GM21390 (cell line): Measurements from ENCODE around the gene SGIP1.

ENCODE experiments used
- ATAC-seq: cut with Tn5 transposase; IDR thresholded peaks from one replicate; pipeline ENCODE4 v1.9.1; 2021; ENCODE audit not compliant: unreplicated experiment

The SGIP1 gene, protein sequence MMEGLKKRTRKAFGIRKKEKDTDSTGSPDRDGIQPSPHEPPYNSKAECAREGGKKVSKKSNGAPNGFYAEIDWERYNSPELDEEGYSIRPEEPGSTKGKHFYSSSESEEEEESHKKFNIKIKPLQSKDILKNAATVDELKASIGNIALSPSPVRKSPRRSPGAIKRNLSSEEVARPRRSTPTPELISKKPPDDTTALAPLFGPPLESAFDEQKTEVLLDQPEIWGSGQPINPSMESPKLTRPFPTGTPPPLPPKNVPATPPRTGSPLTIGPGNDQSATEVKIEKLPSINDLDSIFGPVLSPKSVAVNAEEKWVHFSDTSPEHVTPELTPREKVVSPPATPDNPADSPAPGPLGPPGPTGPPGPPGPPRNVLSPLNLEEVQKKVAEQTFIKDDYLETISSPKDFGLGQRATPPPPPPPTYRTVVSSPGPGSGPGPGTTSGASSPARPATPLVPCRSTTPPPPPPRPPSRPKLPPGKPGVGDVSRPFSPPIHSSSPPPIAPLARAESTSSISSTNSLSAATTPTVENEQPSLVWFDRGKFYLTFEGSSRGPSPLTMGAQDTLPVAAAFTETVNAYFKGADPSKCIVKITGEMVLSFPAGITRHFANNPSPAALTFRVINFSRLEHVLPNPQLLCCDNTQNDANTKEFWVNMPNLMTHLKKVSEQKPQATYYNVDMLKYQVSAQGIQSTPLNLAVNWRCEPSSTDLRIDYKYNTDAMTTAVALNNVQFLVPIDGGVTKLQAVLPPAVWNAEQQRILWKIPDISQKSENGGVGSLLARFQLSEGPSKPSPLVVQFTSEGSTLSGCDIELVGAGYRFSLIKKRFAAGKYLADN

DNA sequence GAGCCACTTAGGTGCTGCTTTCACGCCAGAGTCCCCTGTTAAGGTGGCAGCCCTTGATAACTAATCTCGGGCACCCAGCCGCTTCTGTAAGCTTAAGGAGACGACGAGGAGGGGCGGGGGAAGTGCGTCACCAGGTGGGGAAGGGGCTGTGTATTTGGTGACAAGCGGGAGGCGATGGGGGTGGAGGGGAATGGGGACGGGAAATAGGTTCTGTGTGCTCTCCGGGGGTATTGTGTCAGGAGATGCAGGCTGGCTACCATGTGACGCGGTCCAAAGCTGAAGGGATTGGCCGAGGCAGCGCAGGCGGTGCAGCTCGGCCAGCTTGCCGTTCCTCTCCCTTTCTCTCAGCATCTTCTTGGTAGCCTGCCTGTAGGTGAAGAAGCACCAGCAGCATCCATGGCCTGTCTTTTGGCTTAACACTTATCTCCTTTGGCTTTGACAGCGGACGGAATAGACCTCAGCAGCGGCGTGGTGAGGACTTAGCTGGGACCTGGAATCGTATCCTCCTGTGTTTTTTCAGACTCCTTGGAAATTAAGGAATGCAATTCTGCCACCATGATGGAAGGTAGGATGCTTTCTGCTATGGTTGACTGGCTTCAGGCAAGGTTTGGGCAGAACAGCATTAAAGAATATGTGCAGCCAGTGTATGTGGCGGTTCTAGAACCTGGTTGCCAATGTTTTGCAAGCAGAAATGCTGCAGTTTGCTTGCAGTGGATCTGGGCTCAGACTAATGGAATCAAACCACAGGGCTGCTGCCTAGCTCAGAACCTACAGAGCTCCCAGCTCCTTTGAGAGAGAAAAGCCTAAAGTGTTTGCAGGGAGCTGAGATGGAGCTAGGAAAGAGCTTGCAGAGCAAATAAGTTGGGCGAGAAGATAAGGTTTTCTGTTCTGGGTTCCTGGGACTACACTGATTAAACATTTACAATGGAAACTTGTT lies at the start of gene SGIP1:
SGIP1 (plus strand) TSS at position 350 of the 937 bp plus-strand sequence; CDS start at position 556, 206 bp downstream.
- no peak for ATAC-seq

DNA sequence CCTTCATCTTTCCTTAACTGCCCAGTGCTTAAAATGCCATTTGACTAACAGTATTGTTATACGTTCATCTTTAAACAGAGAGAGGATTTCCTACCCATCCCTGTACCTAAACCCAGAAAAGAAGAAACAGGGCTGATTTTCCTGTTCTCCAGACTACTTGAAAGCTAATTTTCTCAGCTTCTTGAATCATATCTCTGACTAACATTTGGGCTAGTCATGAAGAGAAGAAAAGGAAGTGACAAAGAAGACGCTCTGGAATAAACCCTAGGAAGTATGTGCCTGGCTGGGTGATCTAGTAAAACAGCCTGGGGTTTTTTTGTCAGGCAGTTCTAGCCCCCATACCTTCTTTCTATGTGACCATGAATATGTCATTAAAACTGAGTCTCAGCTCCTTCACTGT lies 44.8 kb upstream of the SGIP1 start:
- no peak for ATAC-seq

GRCh38 chr1:66489972-66490601 lies 43.9 kb upstream of the SGIP1 start:
- no peak for ATAC-seq

DNA sequence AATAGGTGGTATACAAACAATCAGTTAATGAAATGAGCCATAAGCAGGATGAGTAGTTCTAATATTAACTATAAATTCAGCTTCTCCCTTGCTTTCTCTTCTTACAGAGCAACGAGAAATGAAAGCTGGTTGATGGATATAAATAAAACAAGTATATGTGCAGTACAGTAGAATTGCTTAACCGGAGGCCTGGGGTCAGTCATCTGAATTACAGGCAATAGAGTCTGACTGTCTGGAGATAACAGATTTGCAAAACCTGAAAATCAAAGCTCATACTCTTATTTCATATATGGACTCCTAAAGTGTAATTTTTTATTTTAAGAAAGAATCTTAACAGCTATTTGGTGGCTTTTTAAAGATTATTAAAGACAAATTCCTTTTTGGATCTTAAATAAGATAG lies 43.1 kb upstream of the SGIP1 start:
- peak; percentile 93 for ATAC-seq

- ATAC-seq: no peak
Observed at GRCh38 chr1:66492424-66492823, 41.5 kb upstream of the SGIP1 start.

DNA sequence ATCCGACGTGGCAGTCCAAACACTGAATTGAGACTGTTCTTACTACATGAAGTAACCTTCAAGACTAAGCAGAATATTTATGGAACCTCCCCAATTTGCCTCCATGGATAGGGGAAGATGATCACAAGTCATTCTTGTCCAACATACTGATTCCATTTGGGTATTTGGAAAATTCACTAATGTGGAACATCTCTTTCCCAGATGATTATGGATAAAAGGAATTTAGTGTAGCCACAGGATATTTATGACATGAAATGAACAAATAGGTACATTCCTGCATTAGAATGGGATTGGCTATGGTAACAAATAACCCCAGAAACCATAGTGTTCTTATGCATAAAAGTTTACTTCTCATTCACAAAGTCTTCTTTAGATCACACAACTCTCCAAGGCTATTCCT lies 40.2 kb upstream of the SGIP1 start:
- ATAC-seq: no peak

DNA sequence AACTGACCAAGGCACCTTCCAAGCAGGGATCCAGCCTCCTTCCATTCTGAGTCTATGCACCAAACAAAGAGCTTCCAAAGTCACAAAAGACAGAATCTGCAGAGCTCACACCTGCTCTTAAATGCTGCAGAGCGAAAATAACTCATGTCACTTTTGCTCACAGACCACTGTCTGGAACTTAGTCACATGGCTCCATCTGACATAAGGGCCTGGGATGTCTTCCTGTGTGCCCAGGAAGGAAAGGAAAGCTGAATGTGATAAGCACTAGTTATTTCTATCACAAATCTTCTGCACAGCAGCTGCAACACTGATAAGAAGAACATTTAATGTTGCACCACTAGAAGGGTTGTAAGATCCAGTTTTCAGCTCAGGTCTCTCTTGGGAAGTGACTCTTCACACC lies 39.5 kb upstream of the SGIP1 start:
- ATAC-seq: no peak

DNA sequence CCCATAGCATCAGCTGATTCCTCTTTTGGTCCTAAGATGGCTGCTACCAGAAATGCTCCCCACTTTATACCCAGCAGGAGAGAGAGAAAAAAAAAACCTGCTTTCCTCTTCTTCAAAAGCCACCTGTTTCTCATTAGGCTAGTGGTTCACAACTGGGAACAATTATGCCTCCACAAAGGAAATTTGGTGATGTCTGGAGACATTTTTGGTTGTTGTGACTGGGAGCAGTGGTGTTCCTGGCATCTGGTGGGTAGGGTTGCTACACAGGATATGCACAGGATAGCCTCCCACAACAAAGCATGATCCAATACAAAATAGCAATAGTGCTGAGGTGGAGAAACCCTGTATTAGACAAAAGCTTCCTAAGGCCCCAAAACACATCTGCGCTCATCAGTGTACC lies 38.5 kb upstream of the SGIP1 start:
- no peak for ATAC-seq

GRCh38 chr1:66497910-66498309 lies 36.0 kb upstream of the SGIP1 start:
- no peak for ATAC-seq

- ATAC-seq: no peak
Observed at GRCh38 chr1:66500301-66500700, 33.7 kb upstream of the SGIP1 start.

DNA sequence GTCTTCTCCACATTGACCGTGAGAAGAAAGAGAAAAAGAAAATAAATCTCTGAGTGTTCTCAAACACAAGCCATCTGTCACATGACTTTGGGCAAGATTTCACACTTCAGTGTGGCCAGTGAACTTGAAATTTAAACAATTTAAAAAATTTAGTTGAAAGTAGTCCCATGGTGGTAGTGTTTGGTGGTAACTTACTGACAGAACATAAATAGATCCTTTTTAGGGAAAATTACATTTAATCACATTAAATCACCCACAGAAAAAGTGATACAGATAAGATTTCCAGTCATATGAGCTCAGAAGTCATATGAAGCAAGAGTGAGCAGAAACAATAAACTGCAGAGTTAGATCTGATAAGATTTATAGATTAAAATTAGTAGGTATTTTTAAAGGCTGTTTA lies 31.9 kb upstream of the SGIP1 start:
- ATAC-seq: no peak

GRCh38 chr1:66503841-66504470 lies 30.0 kb upstream of the SGIP1 start:
- peak; percentile 88 for ATAC-seq

GRCh38 chr1:66505671-66506392 lies 28.1 kb upstream of the SGIP1 start:
- ATAC-seq: no peak

- ATAC-seq: no peak
Observed at GRCh38 chr1:66506393-66506687, 27.6 kb upstream of the SGIP1 start.

DNA sequence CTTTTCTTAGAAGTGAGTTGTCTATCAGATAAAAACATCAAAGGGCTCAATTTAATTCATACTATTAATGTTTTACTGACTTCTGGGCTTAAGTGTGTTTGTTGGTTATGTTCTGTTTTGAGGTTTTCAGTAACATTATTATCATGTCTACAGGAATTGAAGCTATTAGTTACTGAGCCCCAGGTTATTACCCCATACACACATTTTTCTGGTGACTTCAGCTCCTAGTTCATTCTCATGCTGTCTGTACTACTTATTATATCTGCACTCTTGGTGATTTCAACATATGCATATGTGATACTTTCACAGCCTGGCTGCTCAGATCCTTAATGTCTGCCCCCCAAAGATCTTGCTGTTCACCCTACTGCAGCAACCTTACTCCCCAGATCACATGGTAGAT lies 27.0 kb upstream of the SGIP1 start:
- ATAC-seq: no peak

GRCh38 chr1:66510407-66510806 lies 23.5 kb upstream of the SGIP1 start:
- ATAC-seq: no peak

DNA sequence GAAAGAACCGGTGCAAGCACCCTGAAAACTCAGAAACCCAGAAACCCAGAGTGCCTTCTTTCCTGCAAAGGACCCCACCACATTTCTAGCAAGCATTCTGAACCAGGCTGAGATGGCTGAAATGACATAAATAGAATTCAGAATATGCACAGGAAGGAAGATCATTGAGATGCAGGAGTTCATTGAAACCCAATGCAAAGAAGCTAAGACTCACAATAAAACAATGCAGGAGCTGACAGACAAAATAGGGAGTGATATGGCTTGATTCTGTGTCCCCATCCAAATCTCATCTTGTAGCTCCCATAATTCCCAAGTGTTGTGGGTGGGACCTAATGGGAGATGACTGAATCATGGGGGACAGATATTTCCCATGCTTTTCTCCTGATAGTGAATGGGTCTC lies 22.8 kb upstream of the SGIP1 start:
- no peak for ATAC-seq

DNA sequence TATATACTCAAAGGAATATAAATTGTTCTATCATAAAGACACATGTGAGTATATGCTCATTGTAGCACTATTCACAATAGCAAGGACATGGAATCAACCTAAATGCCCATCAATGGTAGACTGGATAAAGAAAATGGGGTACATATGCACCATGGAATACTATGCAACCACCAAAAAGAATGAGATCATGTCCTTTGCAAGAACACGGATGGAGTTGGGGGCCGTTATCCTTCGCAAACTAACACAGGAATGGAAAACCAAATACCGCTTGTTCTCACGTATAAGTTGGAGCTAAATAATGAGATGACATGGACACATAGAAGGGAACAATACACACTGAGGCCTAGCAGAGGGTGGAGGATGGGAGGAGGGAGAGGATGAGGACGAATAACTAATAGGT lies 16.0 kb upstream of the SGIP1 start:
- no peak for ATAC-seq

DNA sequence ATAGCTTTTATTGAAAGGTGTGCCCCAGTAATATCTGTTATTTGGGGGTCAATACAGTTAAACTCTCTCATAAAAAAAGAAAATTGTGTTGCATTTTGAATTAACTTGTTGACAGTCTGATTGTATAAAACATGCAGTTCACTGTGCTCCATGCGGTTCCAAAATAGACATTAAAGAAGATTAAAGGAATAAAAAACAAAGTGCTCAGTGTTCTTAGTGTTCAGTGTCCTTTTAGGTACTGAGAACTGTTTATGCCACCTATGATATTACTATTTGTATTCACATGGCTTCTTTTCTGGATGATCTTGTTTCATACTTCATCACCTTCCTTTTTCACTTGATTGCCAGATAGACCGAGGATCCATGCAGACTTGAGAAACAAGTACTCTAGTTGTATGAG lies 15.3 kb upstream of the SGIP1 start:
- ATAC-seq: no peak

- ATAC-seq: no peak
Observed at GRCh38 chr1:66519992-66520391, 14.0 kb upstream of the SGIP1 start.
